Measurements from ENCODE around the gene CYP4V2.

Gene CYP4V2

GRCh38 chr4:186191200-186192065 is at the start of gene CYP4V2:
TSS of gene CYP4V2 (plus strand) at chr4:186191567. CDS start at chr4:186191824, 257 bp downstream.
- peak; percentile 76 to 78 for DNase-seq (ENCODE audit: low read depth in 2 of 2)

DNA sequence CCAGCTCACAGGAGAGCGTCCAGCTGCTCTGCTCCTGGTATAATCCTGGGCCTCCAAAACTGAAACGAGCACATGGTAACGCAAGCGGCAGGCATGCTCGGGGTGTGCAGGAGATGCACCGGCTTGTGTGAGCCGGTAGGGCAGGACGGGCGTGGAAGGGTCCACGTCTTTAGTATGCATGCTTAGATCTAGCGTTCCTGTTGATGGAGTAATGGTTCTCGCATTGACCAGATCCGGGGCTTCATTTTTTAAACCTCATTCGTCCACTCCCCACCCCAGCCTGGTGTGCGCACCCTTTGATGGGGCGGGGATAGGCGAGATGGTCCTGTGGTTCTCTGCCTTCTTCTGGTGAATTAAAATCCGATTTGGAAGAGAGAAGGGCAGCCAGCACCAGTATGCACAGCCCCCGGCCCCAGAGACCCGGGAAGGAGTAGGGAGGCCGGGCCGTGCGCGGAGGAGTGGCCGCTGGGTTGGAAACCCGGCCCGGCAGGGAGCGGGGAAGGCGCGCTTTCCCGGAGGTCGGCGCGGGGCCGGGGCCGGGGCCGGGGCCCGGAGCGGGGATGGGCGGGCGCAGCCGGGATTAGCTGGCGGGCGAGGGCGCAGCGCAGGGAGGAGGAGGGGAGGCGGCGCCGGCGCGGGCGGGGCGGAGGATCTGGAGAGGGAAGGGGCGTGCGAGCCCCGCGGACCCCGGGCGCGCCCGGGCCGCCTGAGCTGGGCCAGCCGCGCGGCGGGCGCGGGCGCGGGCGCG is 47.0 kb upstream of the CYP4V2 start:
- DNase-seq (ENCODE audit: low read depth in 2 of 2): no peak

DNA sequence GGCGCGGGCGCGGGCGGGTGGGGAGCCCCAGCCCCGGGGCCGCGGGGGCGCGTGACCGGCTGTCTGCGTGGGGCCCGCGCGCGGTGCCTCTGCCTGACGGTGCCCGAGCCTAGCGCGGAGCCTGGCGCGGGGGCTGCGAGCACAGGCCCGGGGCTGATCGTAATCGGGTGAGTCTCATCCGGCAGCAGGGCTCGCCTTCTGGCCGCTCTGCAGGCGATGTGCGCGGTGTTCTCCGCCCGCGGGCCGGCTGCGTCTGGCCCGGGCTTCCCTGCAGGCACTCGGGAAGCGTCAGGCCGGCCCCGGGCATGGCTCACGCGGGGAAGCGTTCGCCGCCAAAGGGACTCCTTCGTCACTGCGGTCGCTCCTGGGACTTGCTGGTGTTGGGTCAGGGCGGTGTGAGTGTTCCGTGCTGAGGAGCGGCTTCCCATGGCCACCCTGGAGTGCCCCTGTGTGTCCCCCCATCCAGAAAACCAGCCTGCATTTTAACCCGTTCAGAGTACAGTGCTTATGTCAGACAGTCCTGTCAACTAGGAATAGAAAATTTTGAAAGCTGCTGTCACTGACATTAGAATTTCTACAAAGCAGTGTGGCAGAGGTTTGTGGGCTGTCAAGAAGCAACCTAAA is 46.3 kb upstream of the CYP4V2 start:
- DNase-seq (ENCODE audit: low read depth in 2 of 2): no peak

GRCh38 chr4:186146458-186146857 is 44.9 kb upstream of the CYP4V2 start:
- no peak for DNase-seq (ENCODE audit: low read depth in 2 of 2)

DNA sequence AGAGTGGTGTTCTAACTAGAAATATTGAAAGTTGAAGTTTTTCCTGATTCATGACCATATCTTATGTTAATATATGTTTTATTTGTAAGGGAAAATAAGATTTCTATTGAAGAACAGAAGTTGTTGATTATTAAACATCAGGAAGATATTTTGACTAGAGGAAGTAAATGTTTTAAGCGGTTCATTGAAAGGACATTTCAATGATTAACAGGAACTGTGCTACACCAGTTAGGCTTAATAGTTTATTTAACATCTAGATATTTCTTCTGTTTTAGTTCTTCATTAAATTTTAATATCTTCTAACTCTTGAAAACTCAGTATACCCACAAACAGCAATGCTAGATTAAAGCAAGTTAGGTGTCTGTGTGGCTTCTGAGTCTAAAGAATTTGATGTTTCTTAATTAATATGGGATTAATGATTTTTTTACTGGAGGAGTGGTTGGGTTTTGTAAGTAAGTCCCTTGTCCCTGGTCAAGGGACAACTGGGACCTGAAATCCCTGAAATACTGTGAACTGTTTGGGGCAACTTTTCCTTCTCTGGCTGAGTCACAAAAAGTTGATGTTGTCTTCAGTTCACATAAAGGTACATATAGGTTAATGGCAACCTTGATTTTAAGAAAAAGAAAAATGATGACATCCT is 42.9 kb upstream of the CYP4V2 start:
- no peak for DNase-seq (ENCODE audit: low read depth in 2 of 2)

DNA sequence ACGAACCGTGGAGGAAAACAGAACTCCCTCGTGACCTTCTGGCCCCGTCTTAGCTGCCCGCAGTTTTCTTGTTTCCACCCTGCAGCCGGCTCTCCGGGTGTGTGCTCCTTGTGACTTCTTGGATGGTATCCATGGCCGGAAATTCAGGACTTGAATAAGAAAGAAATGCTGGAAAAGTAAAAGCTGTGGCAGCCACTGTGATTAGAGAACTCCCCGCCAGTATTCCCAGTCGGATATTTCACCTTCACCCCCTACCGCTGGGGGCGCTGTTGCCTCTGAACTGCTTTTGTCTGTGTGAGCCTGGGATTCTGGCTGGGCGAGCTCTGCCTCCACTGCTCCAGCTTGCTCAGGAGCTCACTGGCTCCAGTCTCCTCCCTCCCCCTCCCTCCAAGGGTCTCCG is 41.5 kb upstream of the CYP4V2 start:
- peak in 1 of 2 donors; percentile 27 for DNase-seq (ENCODE audit: low read depth in 2 of 2)

GRCh38 chr4:186150926-186151325 is 40.4 kb upstream of the CYP4V2 start:
- no peak for DNase-seq (ENCODE audit: low read depth in 2 of 2)

DNA sequence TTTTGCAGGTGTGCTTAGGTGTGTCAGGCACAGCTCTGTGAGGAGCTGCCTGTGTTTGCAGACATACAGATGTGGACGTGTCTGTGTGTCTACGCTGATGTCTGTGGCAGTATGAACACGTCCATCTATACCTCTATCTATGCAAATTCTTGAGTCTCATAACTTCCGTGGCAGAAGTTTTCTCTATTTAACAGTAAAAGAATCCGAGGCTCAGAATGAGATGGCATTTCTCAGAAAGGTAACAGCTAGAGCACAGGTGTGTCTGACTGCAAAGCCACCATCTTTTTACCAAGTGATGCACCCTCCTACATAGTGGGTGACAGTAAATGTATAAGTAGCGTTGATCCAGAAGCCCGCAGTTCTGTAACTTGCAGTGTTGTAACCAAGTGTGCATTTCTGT is 39.9 kb upstream of the CYP4V2 start:
- no peak for DNase-seq (ENCODE audit: low read depth in 2 of 2)

DNA sequence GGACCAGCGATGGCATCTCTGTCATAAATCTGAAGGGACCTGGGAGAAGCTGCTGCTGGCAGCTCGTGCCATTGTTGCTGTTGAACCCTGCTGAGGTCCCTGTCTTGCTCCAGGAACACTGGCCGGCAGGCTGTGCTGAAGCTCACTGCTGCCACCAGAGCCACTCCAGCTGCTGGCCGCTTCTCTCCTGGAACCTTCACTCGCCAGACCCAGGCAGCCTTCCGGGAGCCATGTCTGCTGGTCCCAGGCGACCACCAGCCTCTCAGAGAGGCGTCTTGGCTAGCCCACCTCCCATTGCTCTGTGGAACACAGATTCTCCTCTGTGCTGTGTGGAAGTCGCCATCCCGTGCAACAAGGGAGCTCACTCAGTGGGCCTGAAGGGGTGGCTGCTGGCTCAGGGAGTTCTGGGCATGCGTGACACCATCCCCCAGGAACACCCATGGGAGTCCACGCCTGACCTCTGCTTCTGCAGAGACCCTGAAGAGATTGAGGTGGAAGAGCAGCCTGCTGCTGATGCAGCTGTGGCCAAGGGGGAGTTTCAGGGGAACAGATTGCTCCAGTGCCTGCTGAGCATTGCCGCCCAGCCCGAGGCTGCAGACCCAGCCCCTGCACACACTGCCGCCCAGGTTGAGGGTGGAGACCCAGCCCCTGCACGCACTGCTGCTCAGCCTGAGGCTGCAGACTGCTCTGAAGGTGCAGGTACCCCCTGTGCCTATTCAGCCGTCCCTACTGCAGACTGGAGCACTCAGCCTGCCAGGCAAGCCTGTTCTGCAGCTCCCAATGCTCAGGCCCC is 33.1 kb upstream of the CYP4V2 start:
- DNase-seq (ENCODE audit: low read depth in 2 of 2): no peak

DNA sequence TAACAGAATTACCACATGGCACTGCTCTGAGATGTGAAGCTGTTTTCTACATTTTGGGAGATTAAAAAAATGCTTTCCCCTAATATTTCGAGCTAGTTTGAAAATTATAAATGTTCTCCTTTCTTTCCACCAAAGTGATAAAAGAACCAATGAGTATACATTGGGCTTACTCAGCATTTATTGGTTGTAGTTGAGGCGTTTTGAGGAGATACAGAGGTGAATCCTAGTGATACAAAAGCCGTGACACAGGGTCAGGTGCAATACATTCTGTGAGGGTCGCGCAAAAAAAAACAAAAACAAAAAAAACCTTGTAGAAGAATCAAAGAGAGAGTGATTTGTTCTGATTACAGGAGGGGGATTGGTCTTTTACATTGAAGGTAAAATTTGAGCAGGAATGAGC is 32.4 kb upstream of the CYP4V2 start:
- DNase-seq (ENCODE audit: low read depth in 2 of 2): no peak

DNA sequence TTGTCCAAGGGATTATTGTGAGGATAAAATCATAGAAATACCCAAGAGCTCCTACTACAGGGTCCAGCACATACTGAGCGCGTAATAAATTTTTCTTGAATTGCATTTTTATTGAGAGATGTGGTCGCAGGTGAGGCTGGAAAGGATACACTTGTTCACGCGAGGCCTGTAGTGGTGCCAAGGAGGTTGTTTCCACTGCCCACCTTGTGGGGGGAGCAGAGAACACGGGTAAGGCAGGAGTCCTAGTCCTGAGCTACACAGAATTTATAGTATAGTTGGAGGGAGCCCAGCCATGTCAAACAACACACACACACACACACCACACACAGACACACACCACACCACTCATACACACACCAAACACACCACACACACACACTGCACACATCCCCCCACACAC is 31.8 kb upstream of the CYP4V2 start:
- no peak for DNase-seq (ENCODE audit: low read depth in 2 of 2)

DNA sequence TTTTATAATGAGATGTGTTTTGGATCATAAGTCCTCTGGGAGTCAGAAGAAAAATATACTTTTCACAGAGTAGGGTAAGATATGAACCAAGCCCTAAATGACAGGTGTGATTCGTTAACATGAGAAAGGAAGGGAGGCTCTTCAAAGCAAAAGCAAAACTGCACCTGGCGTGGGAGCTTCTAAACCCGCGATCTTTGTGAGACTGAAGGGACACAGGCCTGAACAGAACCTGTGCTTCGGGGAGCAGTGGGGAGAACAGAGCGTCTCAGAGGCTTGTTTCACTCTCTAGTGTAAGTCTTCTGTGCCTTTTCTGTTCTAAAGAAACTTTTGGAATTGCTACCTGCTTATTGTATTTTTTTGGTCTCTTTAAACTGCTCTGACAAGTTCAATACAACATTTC is 30.2 kb upstream of the CYP4V2 start:
- DNase-seq (ENCODE audit: low read depth in 2 of 2): no peak

GRCh38 chr4:186166852-186167512 is 24.4 kb upstream of the CYP4V2 start:
- DNase-seq (ENCODE audit: low read depth in 2 of 2): no peak

GRCh38 chr4:186167605-186168004 is 23.8 kb upstream of the CYP4V2 start:
- no peak for DNase-seq (ENCODE audit: low read depth in 2 of 2)

DNA sequence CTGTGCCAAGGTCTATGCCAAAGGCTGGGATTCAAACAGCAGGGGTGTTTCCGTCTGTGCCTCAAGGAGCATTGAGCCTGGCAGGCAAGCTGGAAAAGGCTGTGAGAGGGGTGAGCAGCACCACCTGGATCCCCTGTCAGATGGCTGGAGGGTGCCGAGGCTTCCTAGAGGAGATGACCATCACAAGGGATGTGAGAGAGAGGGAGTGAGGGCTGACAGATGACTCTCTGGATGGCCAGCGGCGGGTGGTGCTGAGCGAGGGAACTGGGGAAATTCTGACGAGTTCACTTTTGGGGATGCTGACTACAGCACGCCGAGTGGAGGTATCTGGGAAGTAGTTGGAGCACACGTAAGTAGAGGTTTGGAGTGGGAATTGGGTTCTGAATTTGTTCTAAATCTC is 22.6 kb upstream of the CYP4V2 start:
- DNase-seq (ENCODE audit: low read depth in 2 of 2): no peak

- DNase-seq (ENCODE audit: low read depth in 2 of 2): no peak
Measured at GRCh38 chr4:186169333-186169944, 21.9 kb upstream of the CYP4V2 start.

GRCh38 chr4:186169945-186170802 is 21.2 kb upstream of the CYP4V2 start:
- no peak for DNase-seq (ENCODE audit: low read depth in 2 of 2)

GRCh38 chr4:186170966-186171365 is 20.4 kb upstream of the CYP4V2 start:
- DNase-seq (ENCODE audit: low read depth in 2 of 2): no peak

- no peak for DNase-seq (ENCODE audit: low read depth in 2 of 2)
Measured at GRCh38 chr4:186172546-186172945, 18.8 kb upstream of the CYP4V2 start.
